Activated CD4-positive, alpha-beta memory T cell treated with anti-CD3 and anti-CD28 coated beads for 36 hours (primary cell): ENCODE data around the gene SPANXN2. TPM values are rescaled to one million over a fixed set of nuclear protein-coding genes. Genes with fewer than 3 reads are reported as not detected.

ENCODE experiments used
- CTCF ChIA-PET: fragments of 350-600 bp; sonication (Branson Sonifier 250); formaldehyde crosslinking; loops from one replicate; lab custom pipeline; 2021; ENCODE audit warnings: antibody characterized with exemption, inconsistent platforms; lab: Charles Lee
- POLR2A ChIA-PET: fragments of 350-600 bp; sonication (Branson Sonifier 250); formaldehyde crosslinking; loops from one replicate; lab custom pipeline; 2021; ENCODE audit warnings: antibody characterized with exemption; lab: Charles Lee
- DNase-seq: peaks from one replicate; pipeline ENCODE4 v3.0.0-alpha.2; 2020
- H3K27ac Mint-ChIP-seq: one replicate; pipeline ENCODE4 v1.8.0; 2021; ENCODE audit warnings: mixed read lengths
- H3K27me3 Mint-ChIP-seq: one replicate; pipeline ENCODE4 v1.8.0; 2021; ENCODE audit warnings: mixed read lengths
- H3K36me3 Mint-ChIP-seq: one replicate; pipeline ENCODE4 v1.8.0; 2021; ENCODE audit warnings: mixed read lengths
- H3K4me1 Mint-ChIP-seq: one replicate; pipeline ENCODE4 v1.8.0; 2021; ENCODE audit warnings: low read depth, mixed read lengths
- H3K4me3 Mint-ChIP-seq: one replicate; pipeline ENCODE4 v1.8.0; 2021; ENCODE audit warnings: mild to moderate bottlenecking, mixed read lengths
- H3K9me3 Mint-ChIP-seq: one replicate; pipeline ENCODE4 v1.8.0; 2021; ENCODE audit warnings: mixed read lengths
- intact Hi-C: fragments of 100-400 bp; cut with micrococcal nuclease; formaldehyde crosslinking; loops from one replicate; pipeline ENCODE4 v1.15.1; 2023
- total RNA-seq, 2 experiments: library from RNA; stranded (reverse); gene quantifications; one replicate each; pipeline ENCODE4 v1.2.3, GENCODE V29; 2021

Gene SPANXN2
- total RNA-seq, 2 experiments from 2014 or later: not detected

DNA sequence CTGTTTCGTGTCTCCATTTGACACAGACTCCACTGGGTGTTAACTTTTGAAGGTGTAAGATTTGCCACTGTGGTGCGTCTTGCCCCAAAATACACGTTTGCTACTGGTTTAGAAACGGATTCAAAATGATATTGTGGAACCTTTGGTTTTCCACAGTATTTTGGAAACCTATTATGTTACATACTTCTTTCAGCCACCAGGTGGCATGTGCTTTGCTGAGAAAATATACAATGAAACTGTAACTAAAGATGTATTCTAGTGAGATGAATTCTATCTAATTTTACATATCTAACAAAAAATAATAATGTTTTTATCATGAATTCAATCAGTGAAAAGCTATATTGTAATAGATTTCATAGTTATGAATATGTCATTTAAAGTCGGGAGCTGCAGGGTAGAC, 56.2 kb downstream of the SPANXN2 start:
- intact Hi-C loops: no loop called here

DNA sequence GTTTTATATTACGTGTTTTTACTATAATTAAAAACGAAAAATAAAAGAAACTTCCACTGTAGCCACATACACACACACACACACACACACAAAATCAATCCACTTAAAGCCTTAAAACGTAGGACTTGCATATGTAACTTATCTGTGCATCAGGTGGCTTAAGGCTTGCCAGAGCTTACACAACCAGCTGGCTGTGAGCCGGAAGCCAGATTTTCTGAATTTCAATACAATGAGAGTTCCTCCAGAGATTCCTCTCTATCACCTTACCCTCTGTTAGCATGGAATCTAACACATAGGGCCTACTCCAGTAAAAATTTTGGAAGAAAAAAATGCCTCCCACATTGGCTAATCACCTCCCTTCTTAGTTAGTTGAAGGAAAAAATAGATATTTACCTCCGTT, 56.8 kb downstream of the SPANXN2 start:
- intact Hi-C loops: no loop called here
- ChIA-PET CTCF (no interaction called here), POLR2A (no interaction called here)
- DNase-seq: no peak
- H3K36me3 Mint-ChIP-seq: no peaks in the 10 kb centered on the region
- no peak overlapping the region for H3K27ac Mint-ChIP-seq
- H3K4me3 Mint-ChIP-seq: no peak overlapping the region
- H3K4me1 Mint-ChIP-seq: no peaks in the 10 kb centered on the region
- H3K27me3 Mint-ChIP-seq: no peaks in the 10 kb centered on the region
- no peaks in the 10 kb centered on the region for H3K9me3 Mint-ChIP-seq

More for the DNA sequence above, 56.2 kb downstream of the SPANXN2 start:
- no peak overlapping the region for H3K27ac Mint-ChIP-seq
- POLR2A ChIA-PET: no interaction called here
- no peaks in the 10 kb centered on the region for H3K27me3 Mint-ChIP-seq
- CTCF ChIA-PET: no interaction called here
- H3K9me3 Mint-ChIP-seq: no peaks in the 10 kb centered on the region
- no peak for DNase-seq
- H3K4me3 Mint-ChIP-seq: no peak overlapping the region
- H3K4me1 Mint-ChIP-seq: no peaks in the 10 kb centered on the region
- no peaks in the 10 kb centered on the region for H3K36me3 Mint-ChIP-seq

Other genes with a start within 250 kb of the SPANXN2 start
- not detected for gene SPANXN3, start 203.3 kb downstream of the SPANXN2 start, total RNA-seq
- not detected for gene SLITRK4, start 84.7 kb downstream of the SPANXN2 start, total RNA-seq
- gene UBE2NL, start 163.3 kb upstream of the SPANXN2 start, total RNA-seq: not detected